Measurements from ENCODE around the gene ST3GAL5.

Gene ST3GAL5

GRCh38 chr2:85797263-85797660 lies 91.5 kb downstream of the ST3GAL5 start:
- TF ChIP-seq CTCF (conservative IDR thresholded peaks at IDR 0.05; ENCODE audit: low read depth, low read length), result no peak
- DNase-seq (ENCODE audit: low read depth), result no peak
- H3K4me3 ChIP-seq (ENCODE audit: low read length), result no peak overlapping the region

- TF ChIP-seq CTCF (conservative IDR thresholded peaks at IDR 0.05; ENCODE audit: low read depth, low read length), result no peak
- H3K4me3 ChIP-seq (ENCODE audit: low read length), result no peak overlapping the region
- no peak for DNase-seq (ENCODE audit: low read depth)
Observed at GRCh38 chr2:85796341-85797262, 92.2 kb downstream of the ST3GAL5 start.

- no peak for DNase-seq (ENCODE audit: low read depth)
- no peak overlapping the region for H3K4me3 ChIP-seq (ENCODE audit: low read length)
- TF ChIP-seq CTCF (conservative IDR thresholded peaks at IDR 0.05; ENCODE audit: low read depth, low read length), result no peak
Observed at GRCh38 chr2:85796046-85796340, 92.8 kb downstream of the ST3GAL5 start.

- no peak overlapping the region for H3K4me3 ChIP-seq (ENCODE audit: low read length)
- DNase-seq (ENCODE audit: low read depth), result no peak
- no peak for TF ChIP-seq CTCF (conservative IDR thresholded peaks at IDR 0.05; ENCODE audit: low read depth, low read length)
Observed at GRCh38 chr2:85795331-85796045, 93.3 kb downstream of the ST3GAL5 start.

- no peak overlapping the region for H3K4me3 ChIP-seq (ENCODE audit: low read length)
- no peak for DNase-seq (ENCODE audit: low read depth)
- no peak for TF ChIP-seq CTCF (conservative IDR thresholded peaks at IDR 0.05; ENCODE audit: low read depth, low read length)
Observed at GRCh38 chr2:85794491-85795121, 94.2 kb downstream of the ST3GAL5 start.

GRCh38 chr2:85794038-85794441 lies 94.8 kb downstream of the ST3GAL5 start:
- TF ChIP-seq CTCF (conservative IDR thresholded peaks at IDR 0.05; ENCODE audit: low read depth, low read length), result no peak
- DNase-seq (ENCODE audit: low read depth), result no peak
- H3K4me3 ChIP-seq (ENCODE audit: low read length), result no peak overlapping the region
